Urinary bladder (tissue), 4 donors: ENCODE data around the gene EXT2. TPM values are rescaled to one million over a fixed set of nuclear protein-coding genes. Genes with fewer than 3 reads are reported as not detected.

Source experiments
- DNase-seq: peaks from one replicate; pipeline ENCODE4 v3.0.0-alpha.2; 2015; ENCODE audit errors: extremely low spot score
- H3K27ac ChIP-seq: one replicate; pipeline ENCODE4 v1.5.1; 2013; ENCODE audit warnings: low read depth, mild to moderate bottlenecking, moderate library complexity
- H3K36me3 ChIP-seq: one replicate; pipeline ENCODE4 v1.6.1; 2013; ENCODE audit warnings: mild to moderate bottlenecking, moderate library complexity; ENCODE audit not compliant: insufficient read depth
- H3K4me1 ChIP-seq: one replicate; pipeline ENCODE4 v1.6.1; 2013; ENCODE audit warnings: mild to moderate bottlenecking, moderate library complexity; ENCODE audit not compliant: insufficient read depth
- H3K4me3 ChIP-seq: one replicate; pipeline ENCODE4 v1.5.1; 2013; ENCODE audit warnings: low read depth, low read length
- WGBS: extraction: QIAGEN DNeasy Blood & Tissue Kit; methylation state at CpG from one replicate; pipeline ENCODE4 v1.1.7; 2013; 5-methylcytosine and 5-hydroxymethylcytosine counted together
- polyA plus RNA-seq: library from polyadenylated mRNA; stranded (reverse); fragments of 200-250 nt; gene quantifications from one replicate; pipeline ENCODE4 v1.2.3, GENCODE V29; 2013
- total RNA-seq: library from RNA; depleted of rRNA; stranded (reverse); fragments of >200 nt; gene quantifications from one replicate; pipeline ENCODE4 v1.2.3, GENCODE V29; 2014
- donor health status: healthy with polysubstance abuse.
- donor health status: healthy.

EXT2 gene
- total and polyA plus RNA-seq, 2 donors: 52.2 to 95.3 TPM

- peaks cover 2% of the 10 kb centered on the region for H3K36me3 ChIP-seq
- H3K4me3 ChIP-seq: peak overlapping the region; percentile 94
- 14% methylated on average over 18 of the region's 18 CpGs for WGBS
- H3K4me1 ChIP-seq: no peaks in the 10 kb centered on the region
- H3K27ac ChIP-seq: no peak overlapping the region
- DNase-seq: no peak
Measured at GRCh38 chr11:44096360-44097185, 1.1 kb downstream of the EXT2 start.

GRCh38 chr11:44097821-44098220, 2.3 kb downstream of the EXT2 start:
- Histone ChIP-seq H3K4me1 (no peaks in the 10 kb centered on the region), H3K36me3 (no peaks in the 10 kb centered on the region), H3K27ac (no peak overlapping the region), H3K4me3 (no peak overlapping the region)
- DNase-seq: no peak
- WGBS: 91% methylated on average over 2 of the region's 2 CpGs

GRCh38 chr11:44101098-44101497, 5.6 kb downstream of the EXT2 start:
- no peak overlapping the region for H3K27ac ChIP-seq
- no peaks in the 10 kb centered on the region for H3K36me3 ChIP-seq
- no peaks in the 10 kb centered on the region for H3K4me1 ChIP-seq
- DNase-seq: no peak
- H3K4me3 ChIP-seq: no peak overlapping the region
- 90% methylated on average over 2 of the region's 2 CpGs for WGBS

- H3K36me3 ChIP-seq: no peaks in the 10 kb centered on the region
- no peak for DNase-seq
- 93% methylated on average over 5 of the region's 5 CpGs for whole genome bisulfite sequencing
- H3K4me3 ChIP-seq: no peak overlapping the region
- H3K27ac ChIP-seq: no peak overlapping the region
- no peaks in the 10 kb centered on the region for H3K4me1 ChIP-seq
Measured at GRCh38 chr11:44104481-44105294, 9.2 kb downstream of the EXT2 start.

- Histone ChIP-seq H3K27ac (no peak overlapping the region), H3K4me1 (no peaks in the 10 kb centered on the region), H3K4me3 (no peak overlapping the region), H3K36me3 (no peaks in the 10 kb centered on the region)
- WGBS: 94% methylated on average over 6 of the region's 6 CpGs
- no peak for DNase-seq
Measured at GRCh38 chr11:44108260-44108659, 12.8 kb downstream of the EXT2 start.

- Histone ChIP-seq H3K27ac (no peak overlapping the region), H3K4me1 (no peaks in the 10 kb centered on the region), H3K4me3 (no peak overlapping the region), H3K36me3 (no peaks in the 10 kb centered on the region)
- no peak for DNase-seq
- 12% methylated on average over 4 of the region's 4 CpGs for WGBS
Measured at GRCh38 chr11:44110231-44110679, 14.8 kb downstream of the EXT2 start.

GRCh38 chr11:44112091-44112821, 16.8 kb downstream of the EXT2 start:
- 74% methylated on average over 7 of the region's 7 CpGs for WGBS
- DNase-seq: no peak
- Histone ChIP-seq H3K4me1 (no peaks in the 10 kb centered on the region), H3K4me3 (no peak overlapping the region), H3K36me3 (no peaks in the 10 kb centered on the region), H3K27ac (no peak overlapping the region)

DNA sequence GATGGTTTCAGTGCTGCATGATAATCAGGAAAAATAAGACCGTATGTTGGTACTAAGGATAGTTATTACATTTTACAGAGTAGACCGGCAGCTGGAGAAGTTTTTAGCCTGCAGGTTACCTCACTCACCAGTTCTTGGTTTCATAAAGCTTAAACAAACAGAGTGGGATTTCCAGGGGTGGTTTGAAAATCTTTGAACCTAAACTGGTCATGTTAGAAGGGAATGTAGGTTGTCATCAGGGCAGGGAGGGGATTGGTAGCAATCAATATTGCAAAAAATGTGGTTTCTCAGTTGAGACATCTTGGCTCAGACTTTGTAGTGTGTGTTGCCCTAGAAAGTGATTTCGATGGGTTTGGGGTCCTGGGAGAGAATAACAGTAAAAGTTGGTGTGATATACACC, 17.5 kb downstream of the EXT2 start:
- H3K4me1 ChIP-seq: no peaks in the 10 kb centered on the region
- no peaks in the 10 kb centered on the region for H3K36me3 ChIP-seq
- DNase-seq: no peak

DNA sequence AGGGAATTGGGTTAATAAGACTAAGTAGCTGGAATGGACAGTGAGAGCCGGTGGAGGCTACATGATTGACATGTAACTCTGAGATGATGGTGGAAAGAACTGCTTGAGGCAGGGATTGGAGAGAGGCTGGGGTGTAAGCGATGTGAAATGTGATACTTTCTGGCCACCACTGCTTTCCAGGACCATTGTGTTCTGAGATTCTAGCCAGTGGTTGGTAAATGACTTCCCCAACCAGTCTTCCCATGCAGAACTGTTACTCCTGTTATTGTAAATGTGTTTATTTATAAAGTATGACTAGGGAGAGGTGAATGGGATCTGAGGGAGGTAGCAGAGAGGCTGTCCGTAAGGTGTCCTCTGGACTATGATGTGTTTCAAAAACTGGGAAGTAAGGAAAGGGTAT, 18.1 kb downstream of the EXT2 start:
- no peak overlapping the region for H3K27ac ChIP-seq
- H3K36me3 ChIP-seq: no peaks in the 10 kb centered on the region
- H3K4me3 ChIP-seq: no peak overlapping the region
- 90% methylated on average over 3 of the region's 3 CpGs for WGBS
- DNase-seq: no peak
- H3K4me1 ChIP-seq: no peaks in the 10 kb centered on the region

More for the DNA sequence above, 17.5 kb downstream of the EXT2 start:
- WGBS: 91% methylated on average over 3 of the region's 3 CpGs
- Histone ChIP-seq H3K27ac (no peak overlapping the region), H3K4me3 (no peak overlapping the region)

DNA sequence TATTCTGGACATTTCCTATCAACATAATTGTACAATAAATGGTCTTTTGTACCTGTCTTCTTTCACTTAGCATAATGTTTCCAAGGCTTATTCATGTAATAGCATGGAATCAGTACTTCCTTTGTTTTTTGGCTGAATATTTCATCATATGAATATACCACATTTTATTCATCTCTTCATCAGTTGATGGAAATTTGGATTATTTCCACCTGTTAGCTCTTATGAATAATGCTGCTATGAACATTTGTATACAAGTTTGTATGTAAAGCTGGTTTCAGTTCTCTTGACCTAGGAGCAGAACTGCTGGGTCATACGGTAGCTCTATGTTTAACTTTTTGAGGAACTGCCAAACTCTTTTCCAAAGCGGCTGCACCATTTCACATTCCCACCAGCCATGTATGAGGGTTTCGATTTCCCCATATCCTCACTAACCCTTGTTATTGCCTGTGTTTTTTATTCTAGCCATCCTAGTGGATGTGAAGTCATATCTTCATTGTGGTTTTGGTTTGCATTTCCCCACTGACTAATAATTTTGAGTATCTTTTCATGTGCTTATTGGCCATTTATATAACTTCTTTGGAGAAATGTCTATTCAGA, 20.9 kb downstream of the EXT2 start:
- Histone ChIP-seq H3K36me3 (no peaks in the 10 kb centered on the region), H3K27ac (no peak overlapping the region), H3K4me3 (no peak overlapping the region), H3K4me1 (no peaks in the 10 kb centered on the region)
- no peak for DNase-seq
- WGBS: 68% methylated on average over 3 of the region's 3 CpGs

- 93% methylated on average over 5 of the region's 5 CpGs for WGBS
- Histone ChIP-seq H3K36me3 (peaks cover 3% of the 10 kb centered on the region), H3K27ac (no peak overlapping the region), H3K4me3 (no peak overlapping the region), H3K4me1 (no peaks in the 10 kb centered on the region)
- no peak for DNase-seq
Measured at GRCh38 chr11:44120169-44120568, 24.7 kb downstream of the EXT2 start.

DNA sequence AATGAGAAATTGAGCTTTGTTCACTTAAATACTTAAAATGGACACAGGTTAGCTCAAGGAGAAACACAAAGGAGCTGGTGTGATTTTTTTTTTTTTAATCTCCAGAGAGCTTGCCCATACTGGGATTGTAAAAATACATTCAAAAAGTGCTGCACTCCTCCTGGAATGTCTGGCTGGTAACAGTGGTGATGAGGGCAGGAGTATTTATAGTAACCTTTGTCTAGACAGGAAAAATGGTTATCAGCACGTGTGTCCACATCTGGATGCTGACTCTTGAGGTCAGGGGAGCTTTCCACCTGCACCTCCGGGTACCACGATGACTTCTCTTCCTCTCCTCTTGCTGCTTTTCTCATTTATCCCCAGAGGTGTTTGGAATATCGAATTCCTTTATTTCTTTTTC, 30.1 kb downstream of the EXT2 start:
- peaks cover 5% of the 10 kb centered on the region for H3K36me3 ChIP-seq
- no peak overlapping the region for H3K4me3 ChIP-seq
- H3K4me1 ChIP-seq: no peaks in the 10 kb centered on the region
- H3K27ac ChIP-seq: no peak overlapping the region
- 83% methylated on average over 4 of the region's 4 CpGs for WGBS
- no peak for DNase-seq

GRCh38 chr11:44126304-44126703, 30.8 kb downstream of the EXT2 start:
- Histone ChIP-seq H3K4me1 (no peaks in the 10 kb centered on the region), H3K4me3 (no peak overlapping the region), H3K36me3 (peaks cover 5% of the 10 kb centered on the region), H3K27ac (no peak overlapping the region)
- WGBS: 88% methylated on average over 2 of the region's 2 CpGs
- no peak for DNase-seq
